G401 (cell line): Measurements from ENCODE around the gene KCTD11. TPM values are rescaled to one million over a fixed set of nuclear protein-coding genes. Genes with fewer than 3 reads are reported as not detected.

Source experiments
- DNase-seq: peaks from one replicate; pipeline ENCODE4 v3.0.0-alpha.2; 2015; ENCODE audit warnings: low spot score
- in situ Hi-C: cut with HindIII; loops from 2 replicates; pipeline ENCODE4 v1.10.0; 2016; ENCODE audit warnings: low sequenced_read_pairs, mixed read lengths
- total RNA-seq: library from RNA; depleted of rRNA; stranded (reverse); fragments of >200 nt; shearing (Covaris generic); gene quantifications from 2 replicates; pipeline ENCODE4 v1.2.3, GENCODE V29; 2014; rRNA removed

KCTD11 gene
- total RNA-seq, 1 experiment from 2014 or later: 14.3 TPM

GRCh38 chr17:7389924-7390910, 38.3 kb downstream of the KCTD11 start:
- no peak for DNase-seq
- in situ Hi-C loops: loop anchor here (25.0 kb wide), 1 partner anchor 97 kb away; the partner anchor contains the start of genes POLR2A, SLC35G6 and ZBTB4

- no peak for DNase-seq
- in situ Hi-C loops: loop anchor here (25.0 kb wide), 1 partner anchor 96 kb away; the partner anchor contains the start of genes POLR2A, SLC35G6 and ZBTB4
Measured at GRCh38 chr17:7391307-7391706, 39.3 kb downstream of the KCTD11 start.

GRCh38 chr17:7392696-7393612, 41.0 kb downstream of the KCTD11 start:
- in situ Hi-C loops: loop anchor here (25.0 kb wide), 1 partner anchor 94 kb away; the partner anchor contains the start of genes POLR2A, SLC35G6 and ZBTB4
- no peak for DNase-seq

GRCh38 chr17:7393613-7394451, 41.9 kb downstream of the KCTD11 start:
- DNase-seq: no peak

GRCh38 chr17:7394452-7395191, 42.7 kb downstream of the KCTD11 start, which contains the start of gene PLSCR3:
PLSCR3 (minus strand) TSS chr17:7394525; CDS start chr17:7394110, 415 bp downstream.
- peak; percentile 82 for DNase-seq
- in situ Hi-C loops: loop anchor here (25.0 kb wide), 1 partner anchor 93 kb away; the partner anchor contains the start of genes POLR2A, SLC35G6 and ZBTB4

More at GRCh38 chr17:7393613-7394451, 41.9 kb downstream of the KCTD11 start:
- in situ Hi-C loops: loop anchor here (25.0 kb wide), 1 partner anchor 93 kb away; the partner anchor contains the start of genes POLR2A, SLC35G6 and ZBTB4

GRCh38 chr17:7396147-7396546, 44.2 kb downstream of the KCTD11 start:
- no peak for DNase-seq

GRCh38 chr17:7398612-7399011, 46.6 kb downstream of the KCTD11 start:
- no peak for DNase-seq
- in situ Hi-C loops: loop anchor here (25.0 kb wide), 1 partner anchor 89 kb away; the partner anchor contains the start of genes POLR2A, SLC35G6 and ZBTB4

More at GRCh38 chr17:7396147-7396546, 44.2 kb downstream of the KCTD11 start:
- in situ Hi-C loops: loop anchor here (25.0 kb wide), 1 partner anchor 91 kb away; the partner anchor contains the start of genes POLR2A, SLC35G6 and ZBTB4

GRCh38 chr17:7403043-7403726, 51.2 kb downstream of the KCTD11 start:
- no peak for DNase-seq

GRCh38 chr17:7403727-7403976, 51.7 kb downstream of the KCTD11 start:
- in situ Hi-C loops: no loop called here
- no peak for DNase-seq

More at GRCh38 chr17:7403043-7403726, 51.2 kb downstream of the KCTD11 start:
- in situ Hi-C loops: no loop called here

GRCh38 chr17:7403977-7404736, 52.2 kb downstream of the KCTD11 start, which contains the start of gene TMEM256:
TMEM256 (minus strand) TSS chr17:7404097; CDS start chr17:7404084, 13 bp downstream.
- DNase-seq: peak; percentile 100
- in situ Hi-C loops: no loop called here

Other genes starting within 250 kb of the KCTD11 start
- gene ASGR2, start 237.3 kb upstream of the KCTD11 start, total RNA-seq: not detected in 2 replicates
- 3.3 and 7.1 TPM in 2 replicates for gene ASGR1, start 172.8 kb upstream of the KCTD11 start, total RNA-seq
- gene DLG4, start 132.3 kb upstream of the KCTD11 start, total RNA-seq: 15.5 and 18.8 TPM in 2 replicates
- gene ACADVL, start 132.2 kb upstream of the KCTD11 start, total RNA-seq: 399 and 405 TPM in 2 replicates
- 89.9 and 99.0 TPM in 2 replicates for gene DVL2, start 117.6 kb upstream of the KCTD11 start, total RNA-seq
- 113 and 121 TPM in 2 replicates for gene PHF23, start 112.7 kb upstream of the KCTD11 start, total RNA-seq
- gene GABARAP, start 109.7 kb upstream of the KCTD11 start, total RNA-seq: 227 and 249 TPM in 2 replicates
- gene CTDNEP1, start 100.4 kb upstream of the KCTD11 start, total RNA-seq: 18.3 and 26.8 TPM in 2 replicates
- 74.1 and 95.6 TPM in 2 replicates for gene ELP5, start 99.9 kb upstream of the KCTD11 start, total RNA-seq
- 0.17 and 3.5 TPM in 2 replicates for gene CLDN7, start 89.7 kb upstream of the KCTD11 start, total RNA-seq
- gene SLC2A4, start 70.4 kb upstream of the KCTD11 start, total RNA-seq: 2.3 and 2.7 TPM in 2 replicates
- gene YBX2, start 57.5 kb upstream of the KCTD11 start, total RNA-seq: 20.5 and 20.9 TPM in 2 replicates
- gene EIF5A, start 44.5 kb upstream of the KCTD11 start, total RNA-seq: 1,140 and 1,147 TPM in 2 replicates
- gene GPS2, start 36.8 kb upstream of the KCTD11 start, total RNA-seq: 109 and 113 TPM in 2 replicates
- 21.4 and 50.0 TPM in 2 replicates for gene NEURL4, start 22.8 kb upstream of the KCTD11 start, total RNA-seq
- gene ACAP1, start 15.6 kb upstream of the KCTD11 start, total RNA-seq: 0.61 TPM in 1 of 2 replicates, not detected in the other
- gene TMEM95, start 3.0 kb downstream of the KCTD11 start, total RNA-seq: not detected in 2 replicates
- not detected in 2 replicates for gene TNK1, start 28.9 kb downstream of the KCTD11 start, total RNA-seq
- 7.9 and 8.3 TPM in 2 replicates for gene PLSCR3, start 42.4 kb downstream of the KCTD11 start, total RNA-seq
- gene TMEM256, start 51.9 kb downstream of the KCTD11 start, total RNA-seq: 200 and 369 TPM in 2 replicates
- 5.5 and 6.8 TPM in 2 replicates for gene NLGN2, start 55.7 kb downstream of the KCTD11 start, total RNA-seq
- gene SPEM1, start 68.2 kb downstream of the KCTD11 start, total RNA-seq: not detected in 2 replicates
- gene SPEM2, start 73.5 kb downstream of the KCTD11 start, total RNA-seq: not detected in 2 replicates
- not detected in 2 replicates for gene SPEM3, start 76.7 kb downstream of the KCTD11 start, total RNA-seq
- gene TMEM102, start 83.3 kb downstream of the KCTD11 start, total RNA-seq: 4.6 and 4.9 TPM in 2 replicates
- gene FGF11, start 87.3 kb downstream of the KCTD11 start, total RNA-seq: 20.4 and 24.2 TPM in 2 replicates
- gene CHRNB1, start 92.9 kb downstream of the KCTD11 start, total RNA-seq: 7.6 and 24.0 TPM in 2 replicates
- gene ZBTB4, start 127.5 kb downstream of the KCTD11 start, total RNA-seq: 4.1 and 4.4 TPM in 2 replicates
- not detected in 2 replicates for gene SLC35G6, start 129.3 kb downstream of the KCTD11 start, total RNA-seq
- gene POLR2A, start 132.2 kb downstream of the KCTD11 start, total RNA-seq: 52.7 and 52.8 TPM in 2 replicates
- not detected in 2 replicates for gene TNFSF12, start 196.9 kb downstream of the KCTD11 start, total RNA-seq
- 1.5 TPM in 1 of 2 replicates, not detected in the other for gene TNFSF13, start 206.6 kb downstream of the KCTD11 start, total RNA-seq
- gene SENP3, start 209.8 kb downstream of the KCTD11 start, total RNA-seq: 157 and 182 TPM in 2 replicates
- 119 and 129 TPM in 2 replicates for gene CD68, start 227.5 kb downstream of the KCTD11 start, total RNA-seq
- gene MPDU1, start 231.7 kb downstream of the KCTD11 start, total RNA-seq: 151 and 157 TPM in 2 replicates
- 6.8 and 12.1 TPM in 2 replicates for gene SOX15, start 237.9 kb downstream of the KCTD11 start, total RNA-seq